Activated gamma-delta T cell (primary cell): ENCODE measurements around the gene WBP2NL.

Experiments used
- DNase-seq: peaks from one replicate; lab custom pipeline; 2025; lab: John Stamatoyannopoulos, UW

WBP2NL gene

DNA sequence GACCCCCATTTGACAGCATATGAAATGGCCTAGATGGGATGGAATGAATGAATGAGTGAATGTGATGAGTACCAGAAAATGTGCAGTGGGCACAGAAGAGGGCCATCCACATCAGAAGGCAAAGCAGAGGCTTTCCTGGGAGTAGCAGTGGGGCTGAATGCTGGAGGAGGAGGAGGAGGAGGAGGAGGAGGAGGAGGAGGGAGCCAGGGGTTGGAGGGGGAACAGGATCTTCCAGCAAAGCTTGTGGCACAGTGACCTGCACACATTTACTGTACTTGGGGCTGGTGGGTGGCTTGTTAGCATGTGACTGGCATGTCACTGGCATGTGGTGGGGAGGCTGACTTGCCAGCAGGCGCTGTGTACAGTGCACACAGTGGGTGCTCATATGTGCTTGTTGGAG, 19.9 kb upstream of the WBP2NL start:
- DNase-seq: no peak

DNA sequence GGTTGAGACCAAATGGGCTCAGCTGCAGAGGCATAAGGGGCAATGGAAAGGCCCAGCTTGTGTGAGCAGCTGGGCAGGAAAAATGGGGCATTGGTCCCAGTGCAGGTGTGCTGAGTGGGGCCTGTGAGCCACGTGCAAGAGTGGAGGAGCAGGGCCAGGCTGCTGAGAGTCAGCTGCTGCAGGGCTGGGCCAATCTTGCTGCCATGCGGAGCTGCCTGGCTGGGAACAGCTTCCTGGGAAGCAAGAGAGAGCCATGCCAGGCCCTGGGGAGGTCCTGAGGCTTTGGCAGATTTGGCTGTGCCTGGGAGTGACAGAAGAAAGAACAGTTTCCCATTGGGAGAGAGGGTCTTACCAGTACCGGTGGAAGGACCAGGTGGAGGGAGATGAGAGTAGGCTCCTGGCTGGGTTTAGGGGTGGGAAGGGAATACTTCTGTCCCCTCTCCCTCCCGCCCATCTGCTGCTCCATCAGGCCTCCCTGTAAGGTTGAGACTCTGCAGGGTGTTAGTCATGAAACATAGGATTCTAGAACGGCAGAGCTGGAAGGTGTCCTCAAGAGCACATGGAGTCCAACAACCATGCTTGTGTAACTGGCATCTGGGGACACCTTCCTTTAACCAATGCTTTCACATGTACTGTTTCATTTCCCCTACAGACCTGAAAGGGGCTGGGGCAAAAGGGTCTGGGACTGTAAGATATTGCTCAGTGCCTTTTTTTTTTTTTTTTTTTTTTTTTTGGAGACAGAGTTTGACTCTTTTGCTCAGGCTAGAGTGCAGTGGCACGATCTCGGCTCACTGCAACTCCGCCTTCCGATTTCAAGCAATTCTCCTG, 19.0 kb upstream of the WBP2NL start:
- DNase-seq: no peak

GRCh38 chr22:41982865-41983264, 15.7 kb upstream of the WBP2NL start:
- no peak for DNase-seq

DNA sequence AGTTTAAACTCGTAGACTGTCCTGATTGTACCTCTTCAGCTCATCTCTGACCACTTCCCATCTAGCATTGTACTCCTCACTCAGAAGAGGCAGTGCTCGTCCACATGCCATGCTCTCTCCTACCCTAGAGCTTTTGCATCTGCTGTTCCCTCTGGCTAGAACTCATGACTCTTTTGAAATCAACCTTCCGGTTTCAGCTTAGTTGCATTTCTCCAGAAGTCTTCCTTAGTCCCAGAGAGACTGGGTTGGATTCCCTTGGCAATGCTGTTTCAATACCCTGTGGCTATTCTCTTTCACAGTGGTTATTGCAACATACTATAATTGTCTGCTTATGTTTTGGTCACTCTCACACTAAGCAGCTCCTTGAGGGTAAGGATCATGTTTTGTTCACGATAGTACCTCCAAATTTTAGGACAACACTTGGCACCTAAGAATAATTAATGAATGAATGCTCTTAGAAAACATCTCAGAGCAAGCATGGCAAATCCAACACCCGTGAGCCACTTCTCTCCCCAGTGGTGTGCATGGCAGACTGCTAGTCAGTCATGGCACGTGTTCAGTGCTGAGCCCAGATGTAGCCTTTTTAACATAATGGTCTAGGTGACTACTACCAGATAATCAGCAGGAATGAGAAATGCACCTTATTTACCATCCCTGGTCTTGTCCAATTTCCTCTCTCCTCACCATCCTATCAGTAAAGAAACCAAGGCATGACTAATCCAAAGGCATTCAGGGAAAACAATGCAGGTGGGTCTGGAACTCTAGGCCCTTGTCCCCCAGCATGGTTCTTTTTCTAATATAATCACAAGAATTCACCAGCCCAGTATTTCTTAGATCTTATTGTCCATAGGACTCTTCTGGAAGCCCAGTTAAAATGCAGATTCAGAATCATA, 14.8 kb upstream of the WBP2NL start:
- no peak for DNase-seq

DNA sequence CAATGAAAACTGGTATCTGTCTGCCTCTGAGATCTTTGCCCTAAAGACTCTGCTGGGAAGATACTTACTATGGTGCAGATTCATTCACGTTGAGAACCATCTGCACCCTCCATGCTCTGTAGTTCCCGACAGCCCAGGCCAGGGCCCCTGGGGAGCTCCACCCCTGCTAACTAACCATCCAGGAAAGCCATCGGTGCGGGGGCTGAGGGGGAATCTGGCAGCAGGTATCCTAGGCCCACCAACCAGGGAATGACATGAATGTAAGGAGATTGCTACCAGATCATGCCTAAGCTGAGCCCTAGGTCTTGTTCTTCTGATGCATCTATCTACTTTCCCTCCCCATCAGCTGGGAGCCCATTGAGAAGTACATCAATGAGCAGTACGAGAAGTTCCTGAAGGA, 11.3 kb upstream of the WBP2NL start:
- DNase-seq: no peak

DNA sequence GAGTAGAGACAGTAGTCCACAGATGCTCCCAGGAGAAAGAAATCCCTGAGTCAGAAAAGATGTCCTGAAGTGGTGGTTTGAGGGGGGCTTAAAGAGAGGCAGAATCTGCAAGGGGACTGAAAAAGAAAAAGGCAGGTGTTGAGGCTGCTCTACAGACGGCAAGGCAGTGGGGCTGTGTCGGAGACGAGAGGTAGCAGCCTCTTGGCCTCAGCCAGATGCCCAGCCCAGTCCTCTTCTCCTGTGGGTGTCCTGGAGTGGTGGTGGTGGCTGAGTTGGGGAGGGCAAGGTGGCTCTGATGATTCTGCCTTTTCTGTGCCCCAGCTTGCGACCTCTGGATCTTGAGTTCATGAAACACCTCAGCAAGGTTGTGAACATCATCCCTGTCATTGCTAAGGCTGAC, 9.3 kb upstream of the WBP2NL start:
- DNase-seq: no peak

DNA sequence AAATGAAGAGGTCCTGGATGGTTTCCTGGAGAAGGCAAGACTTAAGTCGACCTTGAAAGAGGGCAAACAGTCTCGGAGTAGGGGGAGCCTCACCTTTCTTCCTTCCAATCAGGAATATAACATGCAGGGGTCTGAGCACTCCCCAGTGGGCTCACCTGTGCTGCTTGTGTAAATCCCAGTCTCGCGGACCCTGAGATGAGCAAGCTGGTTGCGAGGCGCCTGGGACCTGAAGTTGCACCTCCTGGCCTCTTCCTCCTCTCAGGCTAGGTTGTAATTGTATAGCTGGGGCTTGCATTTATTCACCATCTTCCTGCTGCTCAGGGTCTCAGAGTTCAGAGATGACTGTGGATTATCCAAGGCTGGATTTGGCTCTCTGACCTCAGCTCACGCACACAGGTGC, 7.5 kb upstream of the WBP2NL start:
- DNase-seq: no peak

GRCh38 chr22:41992496-41992895, 6.1 kb upstream of the WBP2NL start:
- no peak for DNase-seq

DNA sequence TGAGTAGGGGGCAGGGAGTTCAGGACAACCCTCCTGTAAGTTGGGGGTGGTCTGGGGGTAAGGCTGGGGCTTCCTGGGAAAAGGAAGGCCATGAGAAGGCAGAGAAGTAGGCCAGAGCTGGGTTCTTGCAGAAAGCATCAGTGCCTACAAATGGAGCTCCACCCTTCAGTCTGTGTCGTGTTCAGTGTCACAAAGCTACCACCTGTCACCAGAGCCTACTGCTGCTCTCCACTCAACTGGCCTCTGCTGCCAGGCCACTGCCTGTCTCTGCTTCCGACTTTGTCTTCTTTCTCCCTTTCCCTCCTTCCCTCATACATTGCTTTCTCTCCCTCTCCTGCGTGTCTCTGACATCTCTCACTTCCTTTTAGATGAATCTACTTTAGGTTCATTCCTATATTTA, 3.4 kb upstream of the WBP2NL start:
- DNase-seq: no peak

DNA sequence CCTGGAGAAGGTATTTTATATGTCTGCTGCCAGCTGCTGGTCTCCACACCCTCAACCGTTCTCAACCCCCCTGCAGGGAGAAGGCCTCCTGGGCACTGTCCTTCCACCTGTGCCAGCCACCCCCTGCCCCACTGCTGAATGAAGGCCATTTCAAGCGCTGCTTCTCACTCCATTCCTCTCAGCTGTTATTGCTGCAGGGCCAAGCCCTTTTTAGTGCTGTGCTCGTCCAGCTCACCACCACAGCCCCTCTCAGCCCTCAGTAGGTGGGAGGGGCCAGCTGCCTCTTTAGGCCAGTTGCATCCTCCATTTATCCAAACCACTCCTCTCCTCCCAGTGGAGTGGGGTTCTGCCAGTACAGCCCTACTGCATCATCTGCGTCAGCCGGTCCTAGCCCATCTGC, 1.8 kb upstream of the WBP2NL start:
- no peak for DNase-seq

- DNase-seq: no peak
Measured at GRCh38 chr22:42000466-42000865, 1.9 kb downstream of the WBP2NL start.

DNA sequence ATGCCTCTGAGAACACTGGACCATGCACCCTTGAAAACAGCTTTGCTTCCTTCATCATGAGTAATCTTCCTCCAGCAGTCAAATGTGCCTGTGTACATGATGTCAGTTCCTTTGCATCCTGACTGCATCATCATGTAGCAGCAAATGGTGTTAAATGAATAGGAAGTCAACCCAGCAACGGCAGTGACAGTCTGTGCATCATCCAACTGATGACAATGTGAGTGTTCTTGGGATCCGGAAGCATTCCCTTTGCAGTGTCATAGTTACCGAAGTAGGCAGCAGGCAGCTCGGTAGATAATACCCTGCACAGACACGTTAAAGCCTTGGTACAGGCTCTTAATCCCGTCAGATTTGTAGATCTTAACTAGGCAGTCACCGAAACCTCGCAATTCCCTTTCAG, 2.5 kb downstream of the WBP2NL start:
- DNase-seq: no peak

DNA sequence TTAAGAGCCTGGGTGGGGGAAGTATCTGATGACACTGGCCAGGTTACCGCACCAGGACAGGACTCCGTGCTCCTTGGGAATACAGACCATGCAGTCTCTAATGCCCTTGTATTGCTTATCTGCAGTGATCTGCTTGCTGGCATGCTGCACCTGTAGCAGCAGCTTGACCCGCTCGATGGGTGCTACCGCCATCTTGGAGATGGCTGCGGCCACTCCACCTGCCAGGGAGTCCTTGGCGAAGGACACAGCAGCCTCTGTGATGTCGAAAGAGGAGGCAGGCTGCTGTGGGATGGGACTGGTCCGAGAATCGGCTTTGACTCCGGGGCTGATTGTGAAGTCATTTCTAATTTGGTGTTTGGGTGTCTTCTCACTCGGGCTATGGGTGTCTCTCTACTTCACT, 3.1 kb downstream of the WBP2NL start:
- no peak for DNase-seq

DNA sequence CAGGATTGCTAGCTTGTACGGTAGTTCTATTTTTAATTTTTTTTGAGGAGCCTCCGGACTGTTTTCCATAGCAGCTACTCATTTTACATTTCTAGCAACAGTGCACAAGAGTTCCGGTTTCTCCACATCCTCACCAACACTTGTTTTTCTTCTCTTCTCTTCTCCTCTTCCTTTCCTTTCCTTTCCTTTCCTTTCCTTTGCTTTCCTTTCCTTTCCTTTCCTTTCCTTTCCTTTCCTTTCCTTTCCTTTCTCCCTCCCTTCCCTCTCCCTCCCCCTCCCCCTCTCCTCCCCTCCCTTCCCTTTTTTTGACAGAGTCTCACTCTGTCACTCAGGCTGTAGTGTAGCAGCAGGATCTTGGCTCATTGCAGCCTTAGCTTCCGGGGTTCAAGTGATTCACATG, 9.3 kb downstream of the WBP2NL start:
- no peak for DNase-seq

GRCh38 chr22:42010778-42011177, 12.2 kb downstream of the WBP2NL start:
- DNase-seq: no peak

GRCh38 chr22:42013385-42013784, 14.8 kb downstream of the WBP2NL start:
- DNase-seq: no peak

- DNase-seq: no peak
Measured at GRCh38 chr22:42016111-42016510, 17.5 kb downstream of the WBP2NL start.

- DNase-seq: no peak
Measured at GRCh38 chr22:42018224-42018623, 19.6 kb downstream of the WBP2NL start.

DNA sequence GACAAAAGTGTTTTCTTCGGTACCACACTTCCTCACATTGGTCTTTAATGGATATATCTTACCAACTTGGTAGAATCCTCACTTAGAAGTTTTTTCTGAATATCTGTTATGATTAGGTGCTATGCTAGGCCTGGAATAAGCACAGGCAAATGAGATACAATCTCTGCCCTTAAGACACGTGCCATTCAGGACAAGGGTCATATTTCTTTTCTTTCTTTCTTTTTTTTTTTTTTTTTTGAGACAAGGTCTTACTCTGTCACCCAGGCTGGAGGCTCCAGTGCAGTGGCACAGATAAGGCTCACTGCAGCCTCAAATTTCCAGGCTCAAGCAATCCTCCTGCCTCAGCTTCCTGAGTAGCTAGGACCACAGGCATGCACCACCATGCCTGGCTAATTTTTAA, 23.0 kb downstream of the WBP2NL start:
- DNase-seq: no peak

DNA sequence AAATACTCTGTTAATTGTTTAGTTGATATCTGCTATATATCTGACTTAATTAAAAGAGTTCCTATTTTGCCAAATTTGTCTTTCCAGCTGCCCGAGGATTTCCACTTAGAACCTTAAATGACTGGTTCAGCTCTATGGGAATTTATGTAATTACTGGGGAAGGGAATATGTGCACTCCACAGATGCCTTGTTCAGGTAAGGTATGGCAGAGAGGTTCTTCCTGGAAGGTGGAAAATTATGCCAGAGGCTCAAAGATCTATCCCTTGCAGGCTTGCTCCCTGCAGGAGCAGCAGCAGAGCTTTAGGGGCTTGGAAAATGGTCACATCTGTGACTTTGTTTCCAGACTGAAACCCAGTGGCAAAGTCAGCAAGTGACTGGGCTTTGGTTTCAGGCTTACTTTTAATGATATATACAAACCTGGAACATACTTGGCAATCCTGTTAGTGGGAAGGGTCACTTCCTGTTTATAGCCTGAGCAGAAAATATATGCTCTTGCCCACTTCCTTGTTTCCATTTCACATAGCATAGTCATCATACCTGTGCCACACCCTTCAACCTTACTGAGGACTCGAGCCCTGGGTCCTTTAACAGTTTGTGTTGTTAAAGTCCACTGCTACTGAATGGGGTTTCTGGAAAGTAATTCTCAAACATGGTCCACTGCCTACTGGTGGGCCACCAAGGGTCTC, 23.7 kb downstream of the WBP2NL start:
- DNase-seq: no peak

DNA sequence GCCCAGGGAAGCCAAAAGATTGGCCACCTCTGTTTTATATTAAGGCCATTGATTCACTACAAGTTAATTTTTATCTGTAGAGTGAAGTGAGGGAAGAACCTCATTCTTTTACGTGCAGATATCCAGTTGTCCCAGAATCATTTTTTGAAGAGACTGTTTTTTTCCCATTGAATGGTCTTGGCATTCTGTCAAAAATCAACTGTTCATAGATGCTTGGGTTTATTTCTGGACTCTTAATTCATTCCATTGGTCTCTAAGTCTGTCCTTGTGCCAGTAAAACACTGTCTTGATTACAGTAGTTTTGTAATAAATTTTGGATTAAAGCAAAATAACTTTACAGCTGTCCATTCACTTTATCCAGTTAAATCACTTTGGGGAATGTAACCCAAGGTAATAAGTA, 26.8 kb downstream of the WBP2NL start:
- no peak for DNase-seq

- no peak for DNase-seq
Measured at GRCh38 chr22:42026705-42027104, 28.1 kb downstream of the WBP2NL start.
